OCI-LY3 (cell line): ENCODE data around the gene TRPV4.

ENCODE experiments used
- H2AFZ ChIP-seq: fragments of 200-600, 300-600 bp; shearing (Covaris generic); 2 replicates; pipeline ENCODE4 v1.6.0; 2014; ENCODE audit warnings: antibody characterized with exemption, low read depth, low read length
- H3K27ac ChIP-seq: fragments of 200-600, 300-600 bp; sonication (generic); 2 replicates; pipeline ENCODE4 v1.5.1; 2014; ENCODE audit warnings: mild to moderate bottlenecking, low read length, moderate library complexity, mixed read lengths
- H3K27me3 ChIP-seq: fragments of 200-600, 300-600 bp; sonication (generic); 2 replicates; pipeline ENCODE4 v1.6.1; 2014; ENCODE audit warnings: low read depth, low read length, mixed read lengths
- H3K36me3 ChIP-seq: fragments of 200-600, 300-600 bp; sonication (generic); replicated peaks from 2 replicates; pipeline ENCODE3; 2014; ENCODE audit warnings: low read depth, low read length, mixed read lengths
- H3K4me1 ChIP-seq: fragments of 300-600, 200-600 bp; sonication (generic); 2 replicates; pipeline ENCODE4 v1.6.1; 2014; ENCODE audit warnings: low read length, mixed read lengths
- H3K4me2 ChIP-seq: fragments of 200-600, 300-600 bp; sonication (generic); 2 replicates; pipeline ENCODE4 v1.6.1; 2014; ENCODE audit warnings: low read length, mixed read lengths
- H3K4me3 ChIP-seq: fragments of 300-600, 200-600 bp; sonication (generic); 2 replicates; pipeline ENCODE4 v1.5.1; 2014; ENCODE audit warnings: antibody characterized with exemption, mild to moderate bottlenecking, low read length, moderate library complexity
- H3K79me2 ChIP-seq: fragments of 300-600, 200-600 bp; shearing (Covaris generic); 2 replicates; pipeline ENCODE4 v1.6.1; 2014; ENCODE audit warnings: mild to moderate bottlenecking, low read length, mixed read lengths
- H3K9ac ChIP-seq: fragments of 300-600, 200-600 bp; shearing (Covaris generic); 2 replicates; pipeline ENCODE4 v1.6.0; 2014; ENCODE audit warnings: mild to moderate bottlenecking, low read length, moderate library complexity
- H3K9me3 ChIP-seq: fragments of 200-600, 300-600 bp; shearing (Covaris generic); 2 replicates; pipeline ENCODE4 v1.6.1; 2014; ENCODE audit warnings: low read length, mixed read lengths; ENCODE audit not compliant: insufficient read depth
- H4K20me1 ChIP-seq: fragments of 200-600, 300-600 bp; sonication (generic); 2 replicates; pipeline ENCODE4 v1.6.1; 2016; ENCODE audit warnings: low read length, mixed read lengths; ENCODE audit not compliant: insufficient read depth
- EZH2phosphoT487 ChIP-seq: fragments of 200-600 bp; shearing (Covaris generic); IDR thresholded peaks from 2 replicates; pipeline ENCODE4 v1.6.1; 2018; ENCODE audit warnings: antibody characterized with exemption, mixed run types, low read depth
- TF ChIP-seq, protein P1 (sequence below): fragments of 200-600, 300-600 bp; sonication (generic); IDR thresholded peaks from 2 replicates; pipeline ENCODE4 v1.5.1; 2014; ENCODE audit warnings: antibody characterized with exemption, low read length, low read depth

TRPV4 gene

DNA sequence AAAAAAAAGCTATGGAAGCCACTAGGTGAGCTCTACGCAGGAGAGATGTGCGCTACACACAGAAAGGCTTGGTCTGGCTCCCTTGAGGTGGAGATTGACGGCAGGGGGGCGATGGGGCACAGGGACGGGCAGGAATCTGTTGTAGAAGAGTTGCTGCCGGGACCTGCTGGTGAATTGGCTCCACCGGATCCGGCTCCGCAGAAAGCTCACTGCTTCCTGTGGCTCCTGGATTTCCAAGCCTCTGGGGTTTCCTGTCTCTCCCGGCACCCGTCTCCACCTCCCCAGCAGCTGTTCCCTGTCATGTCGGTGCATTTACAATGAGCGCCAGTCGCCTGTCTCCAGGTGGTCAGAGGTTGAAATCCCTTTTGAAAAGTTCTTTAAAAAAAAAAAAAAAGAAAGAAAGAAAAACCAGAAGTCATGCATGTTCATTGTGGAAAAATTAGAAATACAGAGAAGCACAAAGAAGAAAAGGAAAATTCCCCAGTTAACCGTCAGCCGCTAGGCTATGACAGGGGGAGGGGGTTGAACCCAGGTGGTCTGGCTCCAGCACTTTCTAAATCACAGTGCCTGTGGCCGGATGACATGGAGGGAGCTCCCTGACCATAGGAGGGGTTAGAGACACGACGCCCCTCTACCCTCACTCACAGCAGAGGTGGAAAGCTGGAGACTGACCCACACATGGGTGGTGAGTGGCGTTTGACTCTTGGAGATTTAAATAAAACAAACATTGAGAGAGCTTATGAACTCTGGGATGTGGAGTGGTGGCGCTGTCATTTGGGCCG is 98.8 kb downstream of the TRPV4 start:
- Histone ChIP-seq H3K4me2 (no peak overlapping the region), H3K4me3 (no peak overlapping the region)
- TF ChIP-seq EZH2phosphoT487, result no peak
- TF ChIP-seq, protein P1, sequence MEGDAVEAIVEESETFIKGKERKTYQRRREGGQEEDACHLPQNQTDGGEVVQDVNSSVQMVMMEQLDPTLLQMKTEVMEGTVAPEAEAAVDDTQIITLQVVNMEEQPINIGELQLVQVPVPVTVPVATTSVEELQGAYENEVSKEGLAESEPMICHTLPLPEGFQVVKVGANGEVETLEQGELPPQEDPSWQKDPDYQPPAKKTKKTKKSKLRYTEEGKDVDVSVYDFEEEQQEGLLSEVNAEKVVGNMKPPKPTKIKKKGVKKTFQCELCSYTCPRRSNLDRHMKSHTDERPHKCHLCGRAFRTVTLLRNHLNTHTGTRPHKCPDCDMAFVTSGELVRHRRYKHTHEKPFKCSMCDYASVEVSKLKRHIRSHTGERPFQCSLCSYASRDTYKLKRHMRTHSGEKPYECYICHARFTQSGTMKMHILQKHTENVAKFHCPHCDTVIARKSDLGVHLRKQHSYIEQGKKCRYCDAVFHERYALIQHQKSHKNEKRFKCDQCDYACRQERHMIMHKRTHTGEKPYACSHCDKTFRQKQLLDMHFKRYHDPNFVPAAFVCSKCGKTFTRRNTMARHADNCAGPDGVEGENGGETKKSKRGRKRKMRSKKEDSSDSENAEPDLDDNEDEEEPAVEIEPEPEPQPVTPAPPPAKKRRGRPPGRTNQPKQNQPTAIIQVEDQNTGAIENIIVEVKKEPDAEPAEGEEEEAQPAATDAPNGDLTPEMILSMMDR, result no peak

More for the DNA sequence above, 98.8 kb downstream of the TRPV4 start:
- Histone ChIP-seq H3K79me2 (no peaks in the 10 kb centered on the region), H4K20me1 (0 out of 2 replicates have a peak, but pooled peaks cover 10% of the 10 kb centered on the region), H3K27me3 (no peaks in the 10 kb centered on the region), H3K4me1 (peaks cover 12% of the 10 kb centered on the region; the same call in 1 of the 2 replicates), H3K9me3 (no peaks in the 10 kb centered on the region), H3K36me3 (no peaks in the 10 kb centered on the region), H2AFZ (no peak overlapping the region), H3K27ac (no peak overlapping the region), H3K9ac (no peak overlapping the region)
